SHP77 (cell line): ENCODE data around the gene STAT5A.
"Not testable (repeated sequence)": the region's sequence is repeated elsewhere in the genome, so short reads cannot be mapped to it uniquely, and the experiment has no call there.

ENCODE experiments used
- DNase-seq, 2 experiments: peaks; one replicate each; lab custom pipeline; 2025; lab: John Stamatoyannopoulos, UW

The STAT5A gene

DNA sequence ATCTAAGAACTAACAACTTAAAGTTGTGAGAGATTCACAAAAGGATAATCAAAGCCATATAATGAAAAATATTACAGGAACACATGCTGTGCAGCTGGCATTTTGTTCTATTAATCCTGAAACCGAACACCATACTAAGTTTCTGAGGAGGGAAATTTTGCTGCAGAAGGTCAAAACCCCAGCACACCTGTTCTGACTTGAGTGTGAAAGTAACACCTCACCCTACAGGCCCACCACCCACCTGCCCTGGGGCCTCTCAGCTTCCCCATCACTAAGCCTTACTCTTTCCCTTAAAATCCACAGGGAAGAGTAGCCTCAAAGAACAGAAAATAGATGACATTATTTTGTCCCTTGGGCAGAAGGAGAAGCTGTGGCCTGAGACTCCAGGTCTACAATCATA lies 44.8 kb downstream of the STAT5A start:
- DNase-seq, result no peak

DNA sequence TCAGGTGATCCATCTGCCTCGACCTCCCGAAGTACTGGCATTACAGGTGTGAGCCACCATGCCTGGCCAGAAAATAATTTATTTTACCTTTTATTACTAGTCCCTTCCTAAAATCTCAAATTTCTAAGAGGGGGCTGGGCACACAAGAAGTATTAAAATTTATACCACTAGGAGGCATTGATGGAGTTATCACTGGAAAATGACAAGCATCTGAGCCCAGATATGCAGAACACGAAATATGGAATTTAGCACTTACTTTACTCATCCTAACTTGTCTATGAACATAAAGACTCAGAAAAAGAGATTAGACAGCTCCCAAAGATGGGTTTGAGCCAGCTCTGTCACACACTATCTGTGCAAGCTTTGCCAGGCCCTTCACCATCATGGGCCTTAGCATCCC lies 46.4 kb downstream of the STAT5A start:
- DNase-seq, result no peak

DNA sequence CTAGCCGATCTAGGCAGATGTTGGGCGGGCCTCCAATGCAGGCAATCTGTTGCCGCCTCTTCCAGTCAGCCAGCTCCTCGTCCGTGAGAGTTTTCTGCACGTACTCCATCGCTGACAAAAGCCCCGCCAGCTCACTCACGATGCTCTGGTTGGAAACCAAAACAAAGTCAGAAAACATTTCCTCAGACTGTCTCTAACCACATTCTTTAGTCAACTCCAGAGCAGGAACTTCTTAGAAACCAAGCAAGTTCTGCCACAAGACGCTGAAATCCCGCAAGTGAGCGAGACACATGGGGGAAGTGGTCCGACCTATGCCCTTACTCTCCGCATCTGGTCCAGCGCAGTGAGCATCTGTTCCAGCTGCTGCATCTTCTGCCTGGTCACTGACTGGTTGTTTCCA lies 49.1 kb downstream of the STAT5A start:
- DNase-seq, result no peak

DNA sequence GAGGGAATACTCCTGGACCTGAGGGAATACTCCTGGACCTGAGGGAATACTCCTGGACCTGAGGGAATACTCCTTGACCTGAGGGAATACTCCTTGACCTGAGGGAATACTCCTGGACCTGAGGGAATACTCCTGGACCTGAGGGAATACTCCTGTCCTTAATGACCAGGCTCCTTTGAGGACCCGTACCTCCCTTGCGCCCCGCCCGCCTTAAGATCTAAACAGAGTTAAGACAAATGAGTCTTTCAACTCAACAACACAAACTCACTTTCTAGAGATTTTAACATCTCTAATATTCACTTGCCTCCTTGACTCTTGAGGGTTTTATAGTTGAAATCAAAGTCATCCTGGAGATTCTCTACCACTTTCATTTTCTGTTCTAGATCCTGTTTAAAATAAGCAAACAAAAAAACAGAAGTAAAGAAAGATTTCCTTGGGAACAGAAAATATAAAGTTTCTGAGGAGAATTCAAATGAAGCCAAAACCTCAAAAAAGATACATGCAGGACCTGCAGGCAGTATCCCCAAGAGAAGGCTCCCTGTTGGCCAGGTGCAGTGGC lies 50.2 kb downstream of the STAT5A start:
- DNase-seq, result no peak

DNA sequence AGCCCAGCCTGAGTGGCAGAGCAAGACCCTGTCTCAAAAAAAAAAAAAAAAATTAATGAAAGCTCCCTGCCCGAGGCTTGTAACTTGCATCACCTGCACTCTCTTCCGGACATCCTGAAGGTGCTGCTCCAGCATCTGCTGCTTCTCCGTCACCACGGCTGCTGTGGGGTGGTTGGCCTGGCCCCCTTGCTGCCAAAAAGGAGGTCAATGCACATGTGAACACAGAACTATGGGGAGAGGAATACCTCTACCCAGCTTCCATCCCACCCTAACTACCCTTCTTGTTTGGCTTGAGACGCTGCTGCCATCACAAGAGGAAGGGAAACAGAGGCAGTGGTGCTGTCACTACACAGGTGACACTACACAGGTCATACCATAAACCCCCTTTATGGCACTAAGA lies 50.9 kb downstream of the STAT5A start:
- no peak for DNase-seq

DNA sequence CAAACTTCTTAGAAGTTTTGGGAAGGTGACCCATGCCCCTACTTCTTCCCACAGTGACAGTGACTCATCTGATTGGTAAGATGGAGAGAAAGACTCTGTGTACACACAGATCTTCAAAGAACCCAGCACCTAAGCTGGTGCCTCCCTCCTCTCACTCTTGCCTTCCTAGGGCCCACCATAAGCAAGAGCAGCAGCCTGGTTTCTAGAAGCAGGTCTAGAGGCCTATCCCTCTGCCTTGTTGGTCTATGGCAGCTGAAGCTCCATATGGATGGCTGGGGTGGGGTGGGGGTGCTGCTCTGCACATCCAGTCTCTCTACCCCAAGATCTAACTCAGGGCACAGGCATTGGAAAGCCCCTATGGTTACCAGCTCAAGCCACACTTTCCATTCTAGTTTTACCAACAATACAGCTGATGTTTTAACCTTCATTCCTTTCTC lies 52.4 kb downstream of the STAT5A start:
- no peak for DNase-seq

DNA sequence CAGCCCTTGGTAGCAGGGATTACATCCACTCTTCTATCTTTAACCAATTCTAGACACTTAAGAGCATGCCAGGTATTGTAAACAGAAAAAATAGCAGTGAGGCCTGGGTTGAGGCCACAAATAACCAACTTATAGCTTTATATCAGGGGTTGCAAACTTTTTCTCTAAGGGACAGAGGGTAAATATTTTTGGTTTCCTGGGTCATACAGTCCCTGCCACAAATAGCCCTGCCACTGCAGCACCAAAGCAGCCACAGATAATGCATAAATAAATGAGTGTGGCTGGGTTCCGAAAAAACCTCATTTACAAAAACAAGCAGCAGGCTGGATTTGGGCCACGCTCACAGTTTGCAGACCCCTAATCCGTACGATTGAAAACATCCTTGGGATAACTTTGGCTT lies 53.3 kb downstream of the STAT5A start:
- DNase-seq, result no peak

DNA sequence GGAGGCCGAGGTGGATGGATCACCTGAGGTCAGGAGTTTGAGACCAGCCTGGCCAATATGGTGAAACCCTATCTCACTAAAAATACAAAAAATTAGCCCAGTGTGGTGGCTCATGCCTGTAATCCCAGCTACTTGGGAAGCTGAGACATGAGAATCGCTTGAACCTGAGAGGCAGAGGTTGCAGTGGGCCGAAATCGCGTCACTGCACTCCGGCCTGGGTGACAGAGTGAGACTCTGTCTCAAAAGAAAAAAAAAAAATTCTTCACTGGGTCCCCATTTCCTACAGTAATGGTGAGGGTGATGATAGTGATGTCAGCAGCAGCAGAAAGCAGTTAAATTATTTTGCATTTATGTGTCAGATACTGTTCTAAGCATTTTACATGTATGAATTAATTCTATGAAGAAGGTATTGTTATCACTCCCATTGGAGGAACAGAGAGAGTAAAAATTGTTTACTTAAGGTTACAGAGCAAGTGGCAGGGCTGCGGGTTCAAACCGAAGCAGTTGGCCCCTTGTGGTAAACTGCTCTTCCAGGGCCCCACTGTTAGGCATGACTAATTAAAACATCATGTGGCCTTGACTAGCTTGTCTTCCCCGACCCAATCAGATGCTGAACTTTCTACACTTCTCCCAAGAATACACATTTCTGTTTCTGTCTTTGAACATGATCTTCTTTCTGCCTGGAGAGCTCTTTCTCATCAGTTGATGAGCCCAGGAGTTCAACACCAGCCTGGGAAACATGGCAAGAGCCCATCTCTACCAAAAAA lies 54.1 kb downstream of the STAT5A start:
- DNase-seq, result no peak

DNA sequence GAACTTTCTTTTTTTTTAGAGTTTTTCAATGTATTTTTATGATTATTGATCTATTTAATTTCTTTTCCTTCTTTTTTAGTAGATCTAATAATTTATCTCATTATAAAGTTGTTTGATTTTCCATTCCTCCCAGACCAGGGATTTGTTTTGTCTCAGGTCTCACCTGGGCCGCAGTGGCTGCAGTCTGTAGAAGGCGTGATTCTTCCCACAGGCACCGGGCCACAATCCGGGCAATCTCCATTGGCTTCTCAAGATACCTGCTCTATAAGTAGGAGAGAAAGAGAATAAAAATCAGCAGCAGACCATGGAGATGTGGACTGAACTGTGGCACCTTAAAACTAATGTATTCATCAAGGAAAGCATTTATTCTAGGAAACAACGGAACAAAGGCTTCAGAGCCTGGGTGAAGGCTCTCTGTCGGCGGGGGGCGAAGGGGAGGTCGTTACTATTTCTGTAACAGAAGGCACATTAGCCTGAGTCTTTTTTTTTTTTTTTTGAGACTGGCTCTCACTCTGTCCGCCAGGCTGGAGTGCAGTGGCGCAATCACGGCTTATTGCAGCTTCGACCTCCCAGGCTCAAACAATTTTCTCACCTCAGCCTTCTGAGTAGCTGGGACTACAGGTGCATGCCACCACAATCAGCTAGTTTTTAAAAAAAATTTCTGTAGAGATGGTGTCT lies 57.2 kb downstream of the STAT5A start:
- no peak for DNase-seq

DNA sequence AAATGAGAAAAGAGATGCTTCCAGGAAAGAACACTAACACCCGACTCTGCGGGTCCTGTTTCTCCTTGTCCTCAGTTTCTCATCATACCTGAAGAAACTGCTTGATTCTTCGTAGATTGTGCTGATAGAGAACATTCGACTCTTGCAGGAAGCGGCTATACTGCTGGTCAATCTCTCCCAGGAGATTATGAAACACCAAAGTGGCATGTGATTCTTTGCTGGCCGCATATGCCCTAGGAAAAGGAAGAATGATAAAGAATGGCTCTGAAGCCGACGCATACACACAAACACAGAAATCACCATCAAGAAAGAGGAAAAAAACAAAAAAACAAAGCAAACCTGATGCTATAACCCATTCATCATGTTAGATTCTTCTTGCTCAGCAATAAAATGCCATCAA lies 58.2 kb downstream of the STAT5A start:
- DNase-seq, result no peak

DNA sequence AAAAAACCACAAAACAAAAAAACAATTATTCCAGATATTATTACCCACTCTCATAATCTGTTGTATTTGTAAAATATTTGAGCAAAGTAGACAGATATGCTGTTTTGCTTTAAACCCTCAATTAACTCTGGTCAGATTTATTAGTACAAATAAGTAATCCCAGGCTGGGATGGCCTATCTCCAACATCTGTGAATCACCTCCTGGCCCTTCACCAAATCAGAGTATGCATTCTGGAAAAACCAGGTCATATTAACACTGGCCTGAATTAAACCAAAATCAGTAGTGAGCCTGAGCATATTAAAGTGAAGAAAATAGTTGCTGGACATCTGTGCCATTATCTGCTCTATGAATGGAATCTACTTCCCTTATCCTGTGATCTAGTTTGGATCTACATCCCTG lies 58.9 kb downstream of the STAT5A start:
- DNase-seq, result no peak

DNA sequence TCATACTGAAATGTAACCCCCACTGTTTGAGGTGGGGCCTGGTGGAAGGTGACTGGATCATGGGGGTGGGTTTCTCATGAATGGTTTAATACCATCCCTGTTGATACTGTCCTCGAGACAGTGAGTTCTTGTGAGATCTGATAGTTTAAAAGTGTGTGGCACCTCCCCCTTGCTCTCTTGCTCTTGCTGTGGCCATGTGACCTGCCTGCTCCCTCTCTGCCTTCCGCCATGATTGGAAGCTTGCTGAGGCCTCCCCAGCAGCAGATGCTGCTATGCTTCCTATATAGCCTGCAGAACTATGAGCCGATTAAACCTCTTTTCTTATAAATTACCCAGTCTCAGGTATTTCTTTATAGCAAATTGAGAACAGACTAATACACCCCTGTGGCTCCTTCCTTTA lies 59.3 kb downstream of the STAT5A start:
- no peak for DNase-seq

DNA sequence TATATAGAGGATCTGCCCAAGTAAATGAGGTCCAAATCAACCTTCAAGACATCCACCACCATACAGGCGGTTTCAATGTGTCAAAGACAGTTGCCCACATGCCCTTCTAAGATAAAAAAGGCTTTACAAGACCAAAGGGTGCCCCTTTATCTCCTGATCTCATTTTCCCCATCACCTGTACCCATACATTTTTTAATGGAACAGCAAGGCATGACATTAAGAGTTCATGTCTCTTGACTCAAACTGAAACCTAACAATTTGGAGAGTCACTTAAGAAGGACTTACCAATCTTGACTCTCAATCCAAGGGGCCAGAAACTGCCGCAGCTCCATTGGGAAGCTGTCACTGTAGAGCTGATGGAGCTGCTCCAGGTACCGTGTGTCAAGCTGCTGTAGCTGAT lies 59.8 kb downstream of the STAT5A start:
- DNase-seq, result no peak

DNA sequence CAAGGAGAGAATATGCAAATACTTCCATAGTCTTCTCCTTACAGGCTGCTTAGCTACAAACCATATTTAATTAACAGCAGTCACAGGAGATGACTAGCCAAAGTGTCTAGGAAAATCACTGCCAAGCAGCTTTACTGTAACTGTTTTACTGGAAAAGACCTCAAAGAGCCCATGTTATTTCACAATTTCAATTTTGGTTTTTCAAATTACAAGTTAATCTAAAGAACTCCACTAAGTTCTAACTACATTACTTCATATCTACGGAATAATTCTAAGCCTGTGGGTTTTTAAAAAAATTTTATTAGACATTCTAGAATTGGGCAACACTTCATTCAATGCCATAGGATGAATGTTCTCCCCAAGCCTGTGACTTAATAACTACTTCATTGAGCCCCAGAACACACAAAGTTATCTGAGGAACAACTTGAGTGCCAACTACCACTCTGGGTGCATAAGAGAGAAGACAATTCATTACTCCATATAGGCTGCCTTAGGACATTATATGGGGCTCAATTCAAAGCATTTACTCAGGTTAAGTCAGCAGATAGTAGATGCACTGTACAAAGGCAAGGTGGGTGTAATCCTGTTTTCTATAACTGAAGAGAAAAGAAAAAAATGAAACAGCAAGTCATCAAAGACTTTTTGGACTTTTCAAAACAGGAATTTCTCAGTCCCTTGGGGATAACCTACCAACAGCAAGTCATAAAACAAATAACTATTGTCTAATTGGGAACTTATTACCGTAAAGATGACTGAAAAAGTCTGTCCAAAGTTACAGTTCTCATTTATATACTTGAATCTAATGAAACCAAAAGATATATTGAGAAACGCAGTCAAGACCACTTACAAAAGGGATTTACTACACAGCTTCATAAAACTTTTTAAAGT lies 66.9 kb downstream of the STAT5A start:
- DNase-seq, result no peak

DNA sequence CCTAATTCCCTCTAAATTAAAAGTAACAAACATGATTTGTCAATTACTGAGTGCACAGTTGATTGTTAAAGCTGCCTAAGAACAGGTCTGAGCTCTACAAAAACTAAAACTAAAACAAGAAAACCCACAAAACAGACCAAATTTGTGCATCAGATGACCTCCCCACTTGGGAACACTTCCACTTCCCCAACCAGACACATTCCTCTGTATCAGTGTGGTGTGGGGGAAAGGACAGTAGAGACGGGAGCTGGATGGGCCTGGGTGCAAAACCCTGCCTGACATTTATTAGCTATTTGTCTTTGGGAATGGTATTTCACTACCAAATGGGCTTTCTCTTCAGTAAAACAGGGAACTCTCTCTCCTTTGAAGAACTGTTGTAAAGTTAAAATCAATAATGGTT lies 70.1 kb downstream of the STAT5A start:
- DNase-seq, result no peak

DNA sequence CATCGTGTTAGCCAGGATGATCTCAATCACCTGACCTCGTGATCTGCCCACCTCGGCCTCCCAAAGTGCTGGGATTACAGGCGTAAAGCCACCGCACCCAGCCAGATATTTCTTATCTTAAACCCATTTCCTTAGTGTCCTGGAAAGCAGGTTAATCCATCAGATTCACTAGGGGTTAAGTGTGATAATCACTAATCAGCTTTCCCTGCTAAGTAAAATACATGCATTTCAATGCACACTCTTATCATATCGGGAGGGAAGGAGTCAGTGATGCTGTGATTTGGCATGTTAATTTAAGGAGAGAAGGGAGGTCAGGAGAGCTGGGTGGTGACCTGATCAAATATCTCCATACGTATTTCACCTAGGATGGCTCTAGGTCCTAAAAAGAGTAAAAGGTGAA lies 70.8 kb downstream of the STAT5A start:
- DNase-seq, result no peak

DNA sequence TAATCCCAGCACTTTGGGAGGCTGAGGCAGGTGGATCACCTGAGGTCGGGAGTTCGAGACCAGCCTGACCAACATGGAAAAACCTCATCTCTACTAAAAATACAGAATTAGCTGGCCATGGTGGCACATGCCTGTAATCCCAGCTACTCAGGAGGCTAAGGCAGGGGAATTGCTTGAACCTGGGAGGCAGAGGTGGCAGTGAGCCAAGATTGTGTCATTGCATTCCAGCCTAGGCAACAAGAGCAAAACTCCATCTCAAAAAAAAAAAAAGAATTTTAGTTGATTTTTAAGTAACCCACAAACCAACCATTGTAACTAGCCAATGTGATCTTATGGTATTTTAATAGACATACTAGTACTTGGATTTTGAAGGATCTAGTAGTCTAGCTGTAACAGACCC lies 72.1 kb downstream of the STAT5A start:
- not testable (repeated sequence) for DNase-seq
